Duodenal mucosa (tissue), 2 donors: ENCODE data around the gene PRSS8.

ENCODE experiments used
- H3K27ac ChIP-seq: one replicate; pipeline ENCODE4 v1.7.0; 2013; ENCODE audit warnings: low read depth, low read length
- H3K27me3 ChIP-seq, 2 donors: one replicate each; pipeline ENCODE4 v1.7.0; 2013; ENCODE audit warnings: low read length in 2 of 2, control low read depth in 1 of 2; ENCODE audit not compliant: insufficient read depth in 2 of 2, control insufficient read depth in 1 of 2
- H3K36me3 ChIP-seq, 2 donors: one replicate each; pipeline ENCODE4 v1.7.0; 2013; ENCODE audit warnings: low read length in 2 of 2, control low read depth in 1 of 2; ENCODE audit not compliant: insufficient read depth in 2 of 2, control insufficient read depth in 1 of 2
- H3K4me1 ChIP-seq, 2 donors: one replicate each; pipeline ENCODE4 v1.7.0; 2013; ENCODE audit warnings: low read length in 2 of 2, control low read depth in 1 of 2; ENCODE audit not compliant: insufficient read depth in 2 of 2, control insufficient read depth in 1 of 2
- H3K4me3 ChIP-seq, 2 donors: one replicate each; pipeline ENCODE4 v1.7.0; 2013; ENCODE audit warnings: low read length in 2 of 2, low read depth in 1 of 2
- H3K9ac ChIP-seq, 2 donors: one replicate each; pipeline ENCODE4 v1.7.0; 2013; ENCODE audit warnings: low read length in 2 of 2, low read depth in 1 of 2
- H3K9me3 ChIP-seq, 2 donors: one replicate each; pipeline ENCODE4 v1.7.0; 2013; ENCODE audit warnings: low read length in 2 of 2, control low read depth in 1 of 2; ENCODE audit not compliant: control insufficient read depth in 1 of 2

PRSS8 gene

DNA sequence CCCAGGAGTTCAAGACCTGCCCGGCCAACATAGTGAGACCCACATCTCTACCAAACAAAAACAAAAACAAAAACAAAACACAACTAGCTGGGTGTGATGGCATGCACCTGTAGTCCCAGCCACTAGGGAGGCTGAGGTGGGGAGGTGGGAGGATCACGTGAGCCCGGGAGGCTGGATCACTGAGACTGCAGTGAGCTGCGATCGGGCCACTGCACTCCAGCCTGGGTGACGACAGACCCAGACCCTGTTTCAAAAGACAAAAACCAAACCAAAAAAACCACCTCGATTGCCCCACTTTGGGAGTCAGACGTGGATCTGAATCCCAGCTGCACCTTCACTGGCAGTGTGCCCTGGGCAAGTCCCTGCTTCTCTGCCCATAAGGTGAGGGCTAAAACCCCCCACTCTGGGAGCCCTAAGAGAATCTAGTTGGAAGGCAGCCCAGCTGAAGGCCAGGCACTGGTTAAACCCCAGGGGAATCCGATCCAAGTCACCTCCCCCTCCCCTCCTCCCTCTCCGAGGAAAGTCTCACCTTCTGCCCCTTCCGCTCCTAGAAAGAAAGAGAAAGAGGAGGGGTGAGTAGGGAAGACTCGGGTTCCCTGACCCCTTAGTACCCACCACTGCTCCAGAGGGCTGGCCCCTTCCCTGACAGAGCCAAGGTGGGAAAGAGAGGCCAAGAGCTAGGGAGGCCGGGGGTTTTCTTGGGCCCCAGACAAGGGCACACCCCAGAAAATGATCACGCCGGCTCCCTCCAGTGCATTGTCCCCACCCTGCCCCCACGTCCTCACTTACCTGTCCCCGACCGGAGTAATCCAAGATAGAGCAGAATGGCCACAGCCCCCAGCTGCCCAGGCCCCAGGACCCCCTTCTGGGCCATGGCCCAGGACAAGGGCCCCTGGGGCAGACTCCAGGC, 647 bp downstream of the PRSS8 start:
- H3K36me3 ChIP-seq = peaks cover 10 to 26% of the 10 kb centered on the region in 2 donors
- peak overlapping the region; percentile 96 to 100 for H3K9ac ChIP-seq
- H3K9me3 ChIP-seq = no peaks in the 10 kb centered on the region
- peak overlapping the region; percentile 86 for H3K27ac ChIP-seq
- H3K4me1 ChIP-seq = peaks cover 48 to 59% of the 10 kb centered on the region in 2 donors
- no peaks in the 10 kb centered on the region for H3K27me3 ChIP-seq
- H3K4me3 ChIP-seq = peak overlapping the region; percentile 78 to 98

DNA sequence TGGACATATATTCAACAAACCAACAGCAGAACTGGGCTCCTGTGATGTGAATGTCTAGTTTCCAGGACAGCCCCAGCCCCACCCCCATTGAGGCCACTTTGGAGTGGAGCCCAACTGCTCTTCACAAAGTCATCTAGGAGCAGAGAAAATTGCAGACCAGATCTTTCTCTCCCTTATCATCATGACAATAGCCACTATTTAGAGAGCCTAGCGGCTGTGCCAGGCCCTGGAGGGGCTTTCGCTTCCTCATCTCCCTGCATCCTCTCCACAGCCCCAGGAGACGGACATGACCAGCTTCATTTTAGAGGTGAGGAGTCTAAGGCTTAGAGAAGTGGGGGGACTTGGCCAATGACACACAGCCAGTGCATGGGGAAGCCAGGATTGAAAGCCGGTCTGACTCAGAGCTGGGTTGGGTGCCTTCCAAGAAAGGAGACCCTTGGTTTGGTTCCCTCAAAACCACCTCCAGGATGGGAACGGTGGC, 1.4 kb downstream of the PRSS8 start:
- Histone ChIP-seq H3K4me3 (peak overlapping the region; percentile 78 to 98), H3K27ac (peak overlapping the region; percentile 39), H3K36me3 (peaks cover 10 to 29% of the 10 kb centered on the region in 2 donors), H3K27me3 (no peaks in the 10 kb centered on the region), H3K9ac (peak overlapping the region; percentile 96 to 100), H3K9me3 (no peaks in the 10 kb centered on the region), H3K4me1 (peaks cover 52 to 62% of the 10 kb centered on the region in 2 donors)

DNA sequence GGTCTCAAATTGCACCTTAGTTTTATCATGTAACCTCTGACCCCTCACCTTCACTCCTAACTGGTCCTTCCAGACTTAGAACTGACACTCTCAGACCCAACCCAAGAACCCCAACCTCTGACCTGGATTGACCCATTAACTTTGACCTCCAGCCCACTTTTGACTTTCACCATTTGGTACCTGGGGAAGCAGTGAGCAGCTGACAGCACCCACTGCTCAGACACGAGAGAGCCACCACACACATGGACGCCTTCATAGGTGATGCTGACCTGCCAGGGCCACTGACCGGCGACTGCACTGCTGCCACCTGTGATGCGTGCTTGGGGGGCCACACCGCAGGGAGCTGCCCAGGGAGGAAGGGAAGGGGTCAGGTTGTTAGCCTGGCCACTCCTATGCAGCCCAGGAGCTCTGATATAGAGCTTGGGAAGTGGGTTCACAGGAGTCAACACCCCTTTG, 2.5 kb downstream of the PRSS8 start:
- H3K36me3 ChIP-seq = peaks cover 10 to 29% of the 10 kb centered on the region in 2 donors

DNA sequence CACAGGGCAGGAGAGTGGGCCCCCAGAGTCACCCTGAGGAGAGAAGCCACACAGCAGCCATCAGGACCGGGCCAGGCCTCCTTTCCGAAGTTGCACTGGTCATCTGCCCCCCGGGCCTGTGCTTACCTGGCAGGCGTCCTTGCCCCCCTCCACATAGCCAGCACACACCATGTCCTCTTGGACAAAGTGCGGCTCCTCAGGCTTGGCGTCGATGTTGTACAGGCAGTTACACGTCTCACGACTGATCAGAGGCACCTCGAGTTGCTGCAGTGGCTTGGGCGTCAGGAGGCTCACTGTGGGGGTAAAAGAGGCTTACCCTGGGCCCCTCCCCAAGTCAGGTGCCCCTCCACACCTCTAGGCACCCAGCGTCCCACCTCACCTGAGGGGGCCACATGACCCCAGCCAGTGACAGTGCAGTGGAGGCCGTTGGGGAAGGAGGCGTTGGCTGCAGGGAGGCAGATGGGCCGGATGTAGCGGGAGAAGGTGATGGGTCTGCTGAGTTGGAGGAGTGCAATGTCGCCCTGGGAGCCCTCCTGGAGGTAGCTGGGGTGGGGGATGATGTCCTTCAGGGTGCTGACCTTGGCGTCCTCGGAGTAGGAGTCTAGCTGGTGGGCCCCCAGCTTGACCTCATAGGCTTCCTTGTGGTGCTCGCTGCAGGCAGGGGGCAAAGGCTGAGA, 3.1 kb downstream of the PRSS8 start:
- peaks cover 14 to 35% of the 10 kb centered on the region in 2 donors for H3K36me3 ChIP-seq
- H3K4me1 ChIP-seq = peaks cover 60 to 68% of the 10 kb centered on the region in 2 donors
- peak overlapping the region; percentile 64 to 100 for H3K9ac ChIP-seq
- H3K27ac ChIP-seq = peak overlapping the region; percentile 88
- peak overlapping the region; percentile 36 to 47 for H3K4me3 ChIP-seq
- no peaks in the 10 kb centered on the region for H3K27me3 ChIP-seq
- H3K9me3 ChIP-seq = no peaks in the 10 kb centered on the region

More for the DNA sequence above, 2.5 kb downstream of the PRSS8 start:
- no peaks in the 10 kb centered on the region for H3K27me3 ChIP-seq
- H3K9me3 ChIP-seq = no peaks in the 10 kb centered on the region
- H3K9ac ChIP-seq = peak overlapping the region; percentile 96 to 100
- H3K27ac ChIP-seq = peak overlapping the region; percentile 39
- peaks cover 55 to 64% of the 10 kb centered on the region in 2 donors for H3K4me1 ChIP-seq
- peak overlapping the region; percentile 78 to 98 for H3K4me3 ChIP-seq

DNA sequence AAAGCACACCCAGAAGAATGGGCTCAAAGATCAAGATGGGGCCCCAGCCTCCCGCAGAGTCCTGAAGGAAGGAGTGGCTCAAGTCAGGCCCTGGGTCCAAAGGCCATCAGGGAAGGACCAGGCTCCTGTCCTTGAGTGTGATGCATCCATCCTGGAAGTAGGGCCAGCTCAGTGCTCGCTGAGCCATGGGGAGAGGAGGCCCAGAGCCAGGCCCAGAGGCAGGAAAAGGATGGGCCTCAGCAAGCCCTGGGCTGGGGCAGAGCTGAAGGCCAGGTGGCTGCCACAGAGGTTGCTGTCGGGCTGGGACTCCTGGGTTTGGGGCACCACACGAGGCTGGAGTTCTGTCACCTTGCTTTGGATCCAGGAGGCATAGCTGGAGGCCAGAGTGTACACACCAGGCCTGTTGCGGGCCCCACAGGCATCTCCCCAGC, 3.7 kb downstream of the PRSS8 start:
- Histone ChIP-seq H3K27me3 (no peaks in the 10 kb centered on the region), H3K4me1 (peaks cover 66 to 70% of the 10 kb centered on the region in 2 donors), H3K27ac (peak overlapping the region; percentile 88), H3K4me3 (peak overlapping the region; percentile 36 to 47), H3K9ac (peak overlapping the region; percentile 66 to 100), H3K36me3 (peaks cover 19 to 37% of the 10 kb centered on the region in 2 donors), H3K9me3 (no peaks in the 10 kb centered on the region)

DNA sequence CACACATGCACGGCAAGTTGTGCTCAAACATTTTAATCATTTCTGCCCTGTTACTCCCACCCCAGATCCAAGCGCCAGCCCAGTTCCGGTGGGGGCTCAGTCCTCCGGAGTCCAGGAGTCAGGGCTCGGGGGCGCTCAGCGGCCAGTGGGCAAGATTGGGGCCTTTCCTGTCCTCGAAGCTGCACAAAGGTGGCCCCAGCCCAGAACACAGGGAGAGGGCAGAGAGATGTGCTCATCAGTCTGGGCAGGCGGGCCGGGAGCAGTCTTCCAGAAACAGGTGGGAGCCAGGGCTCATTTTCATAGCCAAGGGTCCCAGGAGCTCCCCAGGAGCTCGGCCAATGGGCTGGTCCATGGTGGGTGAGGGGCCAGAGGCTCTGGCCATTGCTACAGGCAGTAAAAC, 4.1 kb downstream of the PRSS8 start:
- Histone ChIP-seq H3K4me3 (peak overlapping the region; percentile 43 to 47), H3K27me3 (no peaks in the 10 kb centered on the region), H3K9me3 (no peaks in the 10 kb centered on the region), H3K9ac (peak overlapping the region; percentile 66 to 100), H3K27ac (peak overlapping the region; percentile 88), H3K4me1 (peaks cover 66 to 70% of the 10 kb centered on the region in 2 donors), H3K36me3 (peaks cover 20 to 39% of the 10 kb centered on the region in 2 donors)

DNA sequence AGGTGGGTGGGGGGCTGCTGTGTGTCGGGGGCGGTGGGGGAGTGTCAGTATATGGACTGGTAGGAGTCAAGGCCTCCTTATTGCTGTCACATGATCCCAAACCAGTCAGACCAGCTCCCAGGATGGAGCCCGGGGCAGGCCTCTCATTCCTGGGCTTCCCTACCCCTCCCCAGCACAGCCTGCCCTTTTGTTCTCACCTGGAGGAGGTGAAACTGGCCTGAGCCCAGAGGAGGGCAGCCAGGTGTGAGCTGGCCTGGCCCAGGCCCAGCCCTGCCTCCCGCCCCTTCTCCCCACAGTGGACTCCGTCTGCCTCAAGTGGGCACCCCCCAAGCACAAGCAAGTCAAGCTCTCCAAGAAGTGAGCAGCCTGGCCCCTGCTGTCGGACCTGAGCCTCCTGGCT, 4.6 kb downstream of the PRSS8 start:
- H3K27ac ChIP-seq = peak overlapping the region; percentile 88

DNA sequence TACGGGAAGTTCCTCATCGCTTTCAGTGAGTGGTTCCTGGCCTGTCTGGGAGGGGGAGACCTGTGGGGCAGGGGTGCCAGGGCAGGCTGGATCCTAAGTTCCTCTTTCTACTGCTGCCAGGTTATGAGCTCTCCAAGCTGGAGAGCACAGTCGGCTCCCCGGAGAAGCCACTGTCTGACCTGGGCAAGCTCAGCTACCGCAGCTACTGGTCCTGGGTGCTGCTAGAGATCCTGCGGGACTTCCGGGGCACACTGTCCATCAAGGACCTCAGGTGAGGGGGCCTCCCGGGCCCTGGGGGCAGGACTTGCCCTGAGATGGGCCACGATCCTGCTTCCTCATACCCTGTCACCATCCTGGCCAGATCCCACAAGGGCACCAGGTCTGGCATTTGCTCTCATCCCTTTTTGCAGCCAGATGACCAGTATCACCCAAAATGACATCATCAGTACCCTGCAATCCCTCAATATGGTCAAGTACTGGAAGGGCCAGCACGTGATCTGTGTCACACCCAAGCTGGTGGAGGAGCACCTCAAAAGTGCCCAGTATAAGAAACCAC, 5.1 kb downstream of the PRSS8 start:
- H3K4me1 ChIP-seq = peaks cover 63 to 65% of the 10 kb centered on the region in 2 donors
- H3K9me3 ChIP-seq = no peaks in the 10 kb centered on the region
- H3K27ac ChIP-seq = peak overlapping the region; percentile 88
- peak overlapping the region in 1 of 2 donors; percentile 15 for H3K4me3 ChIP-seq
- no peaks in the 10 kb centered on the region for H3K27me3 ChIP-seq
- peak overlapping the region; percentile 70 to 100 for H3K9ac ChIP-seq
- H3K36me3 ChIP-seq = peaks cover 20 to 47% of the 10 kb centered on the region in 2 donors

More for the DNA sequence above, 4.6 kb downstream of the PRSS8 start:
- peaks cover 65 to 68% of the 10 kb centered on the region in 2 donors for H3K4me1 ChIP-seq
- H3K27me3 ChIP-seq = no peaks in the 10 kb centered on the region
- H3K9ac ChIP-seq = peak overlapping the region; percentile 66 to 100
- H3K9me3 ChIP-seq = no peaks in the 10 kb centered on the region
- H3K36me3 ChIP-seq = peaks cover 20 to 44% of the 10 kb centered on the region in 2 donors
- H3K4me3 ChIP-seq = peak overlapping the region in 1 of 2 donors; percentile 47

DNA sequence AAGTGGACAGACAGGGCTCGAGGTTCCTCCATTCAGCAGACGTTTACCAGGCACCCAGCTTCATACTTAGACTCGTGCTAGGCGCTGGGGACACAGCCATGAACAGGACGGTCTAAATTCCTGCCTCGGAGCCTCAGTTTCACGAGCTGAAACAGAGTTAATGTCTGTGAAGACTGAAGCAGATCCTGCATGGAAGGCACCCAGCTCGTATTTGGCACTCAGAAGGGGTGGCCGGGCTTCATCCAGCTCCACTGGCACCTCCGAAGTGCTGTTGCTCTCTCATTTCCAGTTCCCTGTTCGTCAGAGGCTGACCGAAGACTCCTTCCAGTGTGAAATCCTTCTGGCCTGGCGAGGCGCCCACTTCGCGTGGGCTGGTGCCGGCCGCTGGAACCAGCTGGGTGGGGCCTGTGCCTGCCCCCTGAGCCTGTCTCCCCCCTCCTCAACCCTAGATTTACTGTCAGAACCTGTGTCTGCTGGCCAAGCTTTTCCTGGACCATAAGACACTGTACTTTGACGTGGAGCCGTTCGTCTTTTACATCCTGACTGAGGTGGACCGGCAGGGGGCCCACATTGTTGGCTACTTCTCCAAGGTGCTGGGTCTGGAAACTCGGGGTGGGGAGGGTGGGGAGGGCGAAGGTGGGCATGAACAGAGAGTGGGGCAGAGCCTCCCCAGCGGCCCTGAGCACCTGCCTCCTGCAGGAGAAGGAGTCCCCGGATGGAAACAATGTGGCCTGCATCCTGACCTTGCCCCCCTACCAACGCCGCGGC, 5.8 kb downstream of the PRSS8 start:
- Histone ChIP-seq H3K9ac (peak overlapping the region; percentile 70 to 100), H3K27ac (peak overlapping the region; percentile 92), H3K4me1 (peaks cover 63 to 65% of the 10 kb centered on the region in 2 donors), H3K9me3 (no peaks in the 10 kb centered on the region), H3K4me3 (no peak overlapping the region), H3K36me3 (peaks cover 20 to 47% of the 10 kb centered on the region in 2 donors), H3K27me3 (no peaks in the 10 kb centered on the region)
